ENCODE measurements around the gene WDFY2. TPM values are rescaled to one million over a fixed set of nuclear protein-coding genes. Genes with fewer than 3 reads are reported as not detected.

The WDFY2 gene
- total RNA-seq, 1 experiment from 2014 or later, result 26.4 TPM

DNA sequence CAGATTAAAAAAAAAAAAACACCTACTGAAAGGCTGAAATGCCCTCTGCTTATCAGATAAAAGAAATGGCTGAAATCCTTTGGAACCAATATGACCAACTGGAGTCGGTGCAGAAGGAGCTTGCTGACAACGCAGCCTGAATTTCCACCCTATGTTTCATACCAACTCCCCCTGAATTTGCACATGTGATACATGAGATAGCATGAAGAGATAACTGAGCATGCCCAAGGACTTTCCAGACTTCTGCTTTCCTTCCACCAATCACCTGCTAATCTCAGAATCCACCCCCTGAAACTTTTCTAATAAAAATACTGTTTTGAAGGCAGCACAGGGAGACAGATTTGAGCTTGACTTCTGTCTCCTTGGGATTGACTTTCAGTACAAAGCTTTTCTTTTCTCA is 32.2 kb upstream of the WDFY2 start:
- Histone ChIP-seq H3K27me3 (ENCODE audit: insufficient read depth, low read length) (no peaks in the 10 kb centered on the region; the same call in 1 of the 2 replicates), H4K91ac (ENCODE audit: insufficient read length, low read depth, low read length) (no peak overlapping the region), H2BK5ac (ENCODE audit: insufficient read length, low read length) (no peak overlapping the region), H3K4me2 (ENCODE audit: insufficient read depth, insufficient read length, low read length) (no peak overlapping the region), H4K5ac (ENCODE audit: insufficient read length, low read depth, low read length) (no peak overlapping the region), H3K23ac (ENCODE audit: insufficient read length, low read depth, low read length) (no peak overlapping the region), H3K27ac (ENCODE audit: insufficient read length, low read depth, low read length) (no peak overlapping the region), H2BK20ac (ENCODE audit: low read depth, low read length, poor library complexity, severe bottlenecking) (no peak overlapping the region), H3K4me1 (ENCODE audit: insufficient read depth, low read length) (no peaks in the 10 kb centered on the region), H2BK120ac (ENCODE audit: low read depth, low read length, poor library complexity, severe bottlenecking) (no peak overlapping the region), H3K56ac (ENCODE audit: insufficient read length, low read depth, low read length) (no peak overlapping the region), H2AK5ac (ENCODE audit: insufficient read length, low read length) (no peak overlapping the region), H3K18ac (ENCODE audit: insufficient read length, low read depth, low read length) (no peak overlapping the region), H3K9ac (ENCODE audit: extremely low read depth, insufficient read length, low read length) (no peak overlapping the region), H3K14ac (ENCODE audit: insufficient read depth, low read length) (no peak overlapping the region), H2BK15ac (ENCODE audit: low read depth, low read length) (no peak overlapping the region), H3K79me1 (ENCODE audit: insufficient read depth, low read depth, low read length, poor library complexity, severe bottlenecking) (no peaks in the 10 kb centered on the region), H4K8ac (replicated peaks; ENCODE audit: insufficient read length, low read depth, low read length) (no peak overlapping the region), H3K79me2 (ENCODE audit: insufficient read depth, low read length) (no peaks in the 10 kb centered on the region), H4K20me1 (ENCODE audit: control insufficient read depth, insufficient read depth, insufficient read length) (no peaks in the 10 kb centered on the region), H3K4ac (ENCODE audit: low read depth, low read length) (no peak overlapping the region), H2AFZ (ENCODE audit: low read length) (no peak overlapping the region), H2BK12ac (ENCODE audit: insufficient read length, low read depth, low read length) (no peak overlapping the region), H3K9me3 (ENCODE audit: control insufficient read depth, low read depth, low read length) (no peaks in the 10 kb centered on the region), H3K23me2 (ENCODE audit: insufficient read length, low read depth, low read length, poor library complexity, severe bottlenecking) (no peaks in the 10 kb centered on the region), H3T11ph (ENCODE audit: low read length) (no peak overlapping the region)
- Mint-ChIP-seq H3K27ac (no peak overlapping the region), H3K9me3 (no peaks in the 10 kb centered on the region), H3K36me3 (ENCODE audit: insufficient read depth in 1 of 3, low read depth in 3 of 3) (no peaks in the 10 kb centered on the region), H3K4me1 (peaks cover 23 to 24% of the 10 kb centered on the region in 2 experiments), H3K27me3 (ENCODE audit: low read depth) (no peaks in the 10 kb centered on the region), H3K4me3 (no peak overlapping the region)
- no peak for DNase-seq
- TF ChIP-seq, protein P1, sequence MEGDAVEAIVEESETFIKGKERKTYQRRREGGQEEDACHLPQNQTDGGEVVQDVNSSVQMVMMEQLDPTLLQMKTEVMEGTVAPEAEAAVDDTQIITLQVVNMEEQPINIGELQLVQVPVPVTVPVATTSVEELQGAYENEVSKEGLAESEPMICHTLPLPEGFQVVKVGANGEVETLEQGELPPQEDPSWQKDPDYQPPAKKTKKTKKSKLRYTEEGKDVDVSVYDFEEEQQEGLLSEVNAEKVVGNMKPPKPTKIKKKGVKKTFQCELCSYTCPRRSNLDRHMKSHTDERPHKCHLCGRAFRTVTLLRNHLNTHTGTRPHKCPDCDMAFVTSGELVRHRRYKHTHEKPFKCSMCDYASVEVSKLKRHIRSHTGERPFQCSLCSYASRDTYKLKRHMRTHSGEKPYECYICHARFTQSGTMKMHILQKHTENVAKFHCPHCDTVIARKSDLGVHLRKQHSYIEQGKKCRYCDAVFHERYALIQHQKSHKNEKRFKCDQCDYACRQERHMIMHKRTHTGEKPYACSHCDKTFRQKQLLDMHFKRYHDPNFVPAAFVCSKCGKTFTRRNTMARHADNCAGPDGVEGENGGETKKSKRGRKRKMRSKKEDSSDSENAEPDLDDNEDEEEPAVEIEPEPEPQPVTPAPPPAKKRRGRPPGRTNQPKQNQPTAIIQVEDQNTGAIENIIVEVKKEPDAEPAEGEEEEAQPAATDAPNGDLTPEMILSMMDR (conservative IDR thresholded peaks at IDR 0.05), result no peak
- WGBS (ENCODE audit: extremely low coverage, insufficient read length, low lambda C conversion rate), result no CpG with 5 or more reads among the region's 2 CpGs
